OCI-LY7 (cell line): ENCODE data around the gene PTPRJ. TPM values are rescaled to one million over a fixed set of nuclear protein-coding genes. Genes with fewer than 3 reads are reported as not detected.

Experiments used
- BruUV-seq: library from RNA; stranded (reverse); fragments of 400-500 nt; replicated peaks from 2 replicates; lab custom pipeline; 2021; lab: Mats Ljungman, UMichigan
- CTCF ChIA-PET: fragments of 300-600 bp; sonication (Branson Sonifier 250); formaldehyde crosslinking; loops from one replicate; lab custom pipeline; 2022; ENCODE audit warnings: antibody characterized with exemption; ENCODE audit not compliant: unreplicated experiment; lab: Charles Lee
- POLR2A ChIA-PET: fragments of 300-600 bp; sonication (Branson Sonifier 250); formaldehyde crosslinking; loops from one replicate; lab custom pipeline; 2022; ENCODE audit warnings: antibody characterized with exemption; lab: Charles Lee
- DNase-seq: peaks from one replicate; pipeline ENCODE4 v3.0.0-alpha.2; 2015; ENCODE audit warnings: low spot score
- H2AFZ ChIP-seq: fragments of 200-600 bp; sonication (generic), shearing (Covaris generic); 2 replicates; pipeline ENCODE4 v1.6.1; 2014; ENCODE audit warnings: mild to moderate bottlenecking, antibody characterized with exemption, low read length, moderate library complexity
- H3K27ac ChIP-seq: fragments of 200-600 bp; sonication (generic); 2 replicates; pipeline ENCODE4 v1.5.1; 2014; ENCODE audit warnings: mixed run types, low read depth, mild to moderate bottlenecking, moderate library complexity, low read length, inconsistent platforms; ENCODE audit not compliant: poor library complexity, severe bottlenecking
- H3K36me3 ChIP-seq: fragments of 200-600 bp; sonication (generic); 2 replicates; pipeline ENCODE4 v1.6.1; 2014; ENCODE audit warnings: mild to moderate bottlenecking, antibody characterized with exemption, low read length, moderate library complexity, mixed read lengths; ENCODE audit not compliant: insufficient read depth
- H3K4me1 ChIP-seq: fragments of 200-600 bp; sonication (generic); 2 replicates; pipeline ENCODE4 v1.5.1; 2014; ENCODE audit warnings: mild to moderate bottlenecking, low read length; ENCODE audit not compliant: insufficient read depth, poor library complexity, severe bottlenecking
- H3K4me2 ChIP-seq: fragments of 200-600 bp; sonication (generic); 2 replicates; pipeline ENCODE4 v1.6.1; 2014; ENCODE audit warnings: mild to moderate bottlenecking, low read length
- H3K4me3 ChIP-seq: fragments of 200-600 bp; sonication (generic); 2 replicates; pipeline ENCODE4 v1.5.1; 2014; ENCODE audit warnings: mild to moderate bottlenecking, low read depth, low read length; ENCODE audit not compliant: poor library complexity, severe bottlenecking
- H3K79me2 ChIP-seq: fragments of 200-600 bp; sonication (generic); 2 replicates; pipeline ENCODE4 v1.6.1; 2016; ENCODE audit warnings: low read depth, mild to moderate bottlenecking, low read length, moderate library complexity, mixed read lengths; ENCODE audit not compliant: insufficient read depth
- H3K9me2 ChIP-seq: fragments of 200-600 bp; sonication (generic); 2 replicates; pipeline ENCODE4 v1.6.1; 2016; ENCODE audit warnings: mild to moderate bottlenecking, low read length, mixed read lengths; ENCODE audit not compliant: insufficient read depth
- H3K9me3 ChIP-seq: fragments of 200-600 bp; sonication (generic); 2 replicates; pipeline ENCODE4 v1.6.1; 2014; ENCODE audit warnings: mild to moderate bottlenecking, mixed run types, low read length, mixed read lengths
- H4K20me1 ChIP-seq: fragments of 200-600 bp; sonication (generic); 2 replicates; pipeline ENCODE4 v1.6.1; 2014; ENCODE audit warnings: mild to moderate bottlenecking, antibody characterized with exemption, low read length, moderate library complexity, mixed read lengths; ENCODE audit not compliant: insufficient read depth
- CTCF ChIP-seq: fragments of 200-600 bp; sonication (generic); conservative IDR thresholded peaks from 2 replicates; pipeline ENCODE4 v1.5.1; 2014; ENCODE audit warnings: mild to moderate bottlenecking, antibody characterized with exemption, low read length, moderate library complexity, mixed read lengths
- EZH2phosphoT487 ChIP-seq: fragments of 200-600 bp; sonication (generic); IDR thresholded peaks from 2 replicates; pipeline ENCODE4 v1.6.1; 2018; ENCODE audit warnings: low read depth, borderline replicate concordance, mild to moderate bottlenecking, mixed run types, antibody characterized with exemption, low read length, moderate library complexity, mixed read lengths
- intact Hi-C: fragments of 100-400 bp; cut with micrococcal nuclease; formaldehyde crosslinking; loops from one replicate; pipeline ENCODE4 v1.10.0; 2022; ENCODE audit not compliant: unreplicated experiment
- total RNA-seq, 2 experiments: library from RNA; depleted of rRNA in 1 of 2; stranded (reverse); fragments of >200 nt in 1 of 2; shearing (Covaris generic) in 1 of 2; gene quantifications; 2 replicates each; pipeline ENCODE4 v1.2.3, GENCODE V29; 2014 to 2022

Gene PTPRJ
- total RNA-seq, 2 experiments from 2014 or later, result 5.4 to 28.3 TPM

- H3K79me2 ChIP-seq, result no peaks in the 10 kb centered on the region
- no peak for TF ChIP-seq EZH2phosphoT487
- TF ChIP-seq CTCF, result no peak
- H3K4me3 ChIP-seq, result no peak overlapping the region
- H2AFZ ChIP-seq, result no peak overlapping the region
- no peak for DNase-seq
- BruUV-seq, result no TSS peak
- H3K4me2 ChIP-seq, result no peak overlapping the region
- peaks cover 8% of the 10 kb centered on the region for H3K4me1 ChIP-seq
- POLR2A ChIA-PET, result interaction anchor here (0.6 kb wide), 2 partner anchors 21 to 39 kb away, joined by 3 read pairs; no protein-coding TSS in a partner anchor
- H3K27ac ChIP-seq, result no peak overlapping the region
- intact Hi-C loops, result no loop called here
- H3K9me3 ChIP-seq, result no peaks in the 10 kb centered on the region
- H3K9me2 ChIP-seq, result no peaks in the 10 kb centered on the region
- H4K20me1 ChIP-seq, result no peaks in the 10 kb centered on the region
- no peaks in the 10 kb centered on the region for H3K36me3 ChIP-seq
- CTCF ChIA-PET, result interaction anchor here (1.1 kb wide), 1 partner anchor 149 kb away, joined by 3 read pairs; no protein-coding TSS in a partner anchor
Measured at GRCh38 chr11:47960015-47960414, 20.3 kb upstream of the PTPRJ start.

- Histone ChIP-seq H3K9me2 (no peaks in the 10 kb centered on the region), H3K4me1 (no peaks in the 10 kb centered on the region), H3K4me2 (no peak overlapping the region), H4K20me1 (no peaks in the 10 kb centered on the region), H3K4me3 (no peak overlapping the region), H2AFZ (no peak overlapping the region), H3K27ac (no peak overlapping the region), H3K36me3 (no peaks in the 10 kb centered on the region), H3K79me2 (no peaks in the 10 kb centered on the region), H3K9me3 (no peaks in the 10 kb centered on the region)
- intact Hi-C loops, result no loop called here
- no TSS peak for BruUV-seq
- ChIA-PET CTCF (interaction anchor here (0.8 kb wide), 1 partner anchor 18 kb away, joined by 3 read pairs; no protein-coding TSS in a partner anchor), POLR2A (interaction anchor here (0.8 kb wide), 1 partner anchor 9 kb away, joined by 4 read pairs; no protein-coding TSS in a partner anchor)
- no peak for DNase-seq
- TF ChIP-seq EZH2phosphoT487 (no peak), CTCF (no peak)
Measured at GRCh38 chr11:47961383-47961782, 19.0 kb upstream of the PTPRJ start.

- Histone ChIP-seq H3K79me2 (no peaks in the 10 kb centered on the region), H3K9me3 (no peaks in the 10 kb centered on the region), H3K4me2 (no peak overlapping the region), H3K36me3 (no peaks in the 10 kb centered on the region), H3K4me3 (no peak overlapping the region), H3K9me2 (no peaks in the 10 kb centered on the region), H2AFZ (no peak overlapping the region), H3K4me1 (no peaks in the 10 kb centered on the region), H3K27ac (no peak overlapping the region), H4K20me1 (no peaks in the 10 kb centered on the region)
- BruUV-seq, result no TSS peak
- POLR2A ChIA-PET, result interaction anchor here (0.5 to 0.6 kb wide), 2 partner anchors 18 to 85 kb away, joined by 3 to 5 read pairs; no protein-coding TSS in a partner anchor
- CTCF ChIA-PET, result no interaction called here
- intact Hi-C loops, result loop anchor here (1.0 kb wide), 1 partner anchor 146 kb away; no protein-coding TSS in a partner anchor
- DNase-seq, result no peak
- no peak for TF ChIP-seq EZH2phosphoT487
- no peak for TF ChIP-seq CTCF
Measured at GRCh38 chr11:47964546-47964945, 15.8 kb upstream of the PTPRJ start.
